Activated CD4-positive, alpha-beta T cell treated with anti-CD3 and anti-CD28 coated beads for 1 hour (primary cell): ENCODE results near the gene LINGO3.

ENCODE experiments used
- DNase-seq: peaks from one replicate; pipeline ENCODE4 v3.0.0-alpha.2; 2020

LINGO3 gene

DNA sequence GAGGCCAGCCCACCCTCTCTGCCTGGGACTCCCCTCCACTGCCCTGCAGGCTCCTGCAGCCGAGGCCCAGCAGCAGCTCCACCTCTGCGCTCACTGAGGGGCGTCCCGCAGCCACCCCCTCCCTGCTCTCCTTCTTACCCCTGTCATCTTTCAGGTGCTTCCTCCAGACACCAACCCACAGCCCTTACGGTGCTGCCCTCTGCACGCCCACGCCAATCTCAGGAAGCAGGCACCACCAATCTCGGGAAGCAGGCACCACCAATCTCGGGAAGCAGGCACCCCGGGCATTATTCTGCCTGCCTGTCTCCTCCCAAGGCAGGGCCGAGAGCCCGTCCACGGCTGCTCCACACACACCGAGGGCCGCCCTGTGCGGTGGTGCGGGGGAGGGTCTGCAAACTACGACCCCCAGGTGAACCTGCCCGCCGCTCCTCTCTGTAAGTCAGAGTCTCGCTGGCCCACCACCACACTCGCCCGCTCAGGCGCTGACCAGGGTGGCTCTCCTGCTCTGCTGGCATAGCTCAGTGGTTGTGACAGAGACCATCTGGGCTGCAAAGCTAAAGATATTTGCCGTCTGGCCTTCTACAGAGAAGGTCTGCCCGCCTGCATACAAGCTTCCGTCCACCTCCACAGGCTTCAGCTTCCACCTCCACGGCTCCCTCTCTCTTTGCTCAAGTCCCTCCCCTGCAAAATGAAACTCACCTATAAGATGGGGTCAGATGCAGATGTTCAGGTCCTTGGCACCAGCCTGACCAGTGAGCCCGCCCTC is 17.5 kb upstream of the LINGO3 start:
- DNase-seq = no peak

DNA sequence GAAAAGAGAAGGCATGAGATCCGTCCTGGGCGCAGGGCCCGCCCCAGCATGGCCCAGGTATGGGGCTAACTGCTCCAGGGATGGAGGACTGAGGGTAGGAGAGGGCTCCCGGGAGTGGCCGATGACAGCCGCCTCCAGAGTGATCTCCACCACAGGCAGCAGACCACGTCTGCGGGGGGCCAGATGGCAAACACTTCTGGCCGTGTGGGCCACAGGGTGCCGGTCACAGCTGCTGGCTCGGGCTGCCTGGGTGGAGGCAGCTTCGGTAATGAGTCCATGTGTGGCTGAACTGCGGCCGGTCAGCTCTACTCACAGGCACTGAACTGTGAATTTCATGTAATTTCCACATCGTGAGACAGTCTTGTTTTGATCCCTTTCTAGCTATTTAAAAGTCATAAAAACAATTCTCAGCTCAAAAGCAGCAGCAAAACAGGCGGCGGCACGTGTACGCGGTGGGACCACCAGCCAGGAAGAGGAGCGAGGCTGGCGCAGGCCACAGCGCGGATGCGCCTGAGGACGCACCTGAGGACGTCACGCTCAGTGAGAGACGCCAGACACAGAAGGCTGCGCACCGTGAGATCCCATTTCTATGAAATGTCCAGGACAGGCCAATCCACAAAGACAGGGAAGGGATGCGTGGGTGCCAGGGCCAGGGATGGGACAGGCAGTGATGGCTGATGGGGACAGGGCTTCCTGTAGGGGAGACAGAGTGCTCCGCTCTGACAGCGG is 16.4 kb upstream of the LINGO3 start:
- DNase-seq = no peak

DNA sequence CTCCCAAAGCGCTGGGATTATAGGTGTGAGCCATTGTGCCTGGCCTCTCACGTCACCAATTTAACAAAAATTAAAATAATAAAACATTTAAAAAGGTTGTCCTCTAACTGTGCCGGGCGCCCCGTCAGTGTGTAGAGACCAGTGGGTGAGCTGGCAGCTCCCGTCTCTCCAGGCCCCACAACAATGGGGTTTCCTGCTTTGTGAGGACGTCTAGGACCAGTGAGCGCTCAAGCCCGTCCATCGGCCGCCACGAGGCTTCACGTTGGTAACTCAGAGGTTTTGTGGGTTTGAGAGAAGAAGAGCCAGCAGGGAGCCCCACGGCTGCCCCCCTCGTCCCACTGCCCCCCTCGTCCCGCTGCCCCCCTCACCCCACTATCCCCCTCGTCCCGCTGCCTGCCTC is 15.8 kb upstream of the LINGO3 start:
- DNase-seq = no peak

DNA sequence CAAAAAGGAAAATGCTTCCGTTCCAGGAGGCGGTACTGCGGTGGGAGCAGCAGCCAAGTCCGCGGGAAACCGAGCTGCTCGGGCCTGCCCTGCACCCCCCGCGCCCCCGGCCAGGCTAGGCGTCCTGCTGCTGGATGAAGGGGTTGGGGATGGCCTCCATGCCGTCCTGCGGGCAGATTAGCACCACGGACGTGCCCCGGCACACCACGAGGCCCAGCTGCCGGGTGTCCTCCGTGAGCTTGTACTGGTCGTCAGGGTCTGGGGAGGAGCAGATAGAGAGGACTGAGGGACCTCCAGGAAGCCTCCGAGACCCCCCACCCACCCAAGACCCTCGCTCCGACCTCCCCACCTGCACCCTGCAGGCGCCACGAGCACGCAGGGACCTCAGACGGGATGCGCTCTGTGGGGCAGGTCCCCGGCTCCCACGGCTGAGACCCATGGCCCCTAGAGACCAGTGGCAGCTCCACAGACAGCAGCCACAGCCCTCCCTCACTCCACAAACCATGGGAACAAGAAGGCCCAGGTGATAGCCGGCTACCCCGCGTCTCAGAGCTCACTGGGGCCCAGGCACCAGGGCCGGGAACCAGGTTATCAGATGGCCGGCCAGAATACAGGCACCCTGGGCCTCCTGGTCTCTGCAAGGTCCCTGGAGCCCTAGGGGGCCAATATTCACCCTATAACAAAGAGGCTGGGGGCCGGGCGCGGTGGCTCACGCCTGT is 13.8 kb upstream of the LINGO3 start:
- DNase-seq = no peak

DNA sequence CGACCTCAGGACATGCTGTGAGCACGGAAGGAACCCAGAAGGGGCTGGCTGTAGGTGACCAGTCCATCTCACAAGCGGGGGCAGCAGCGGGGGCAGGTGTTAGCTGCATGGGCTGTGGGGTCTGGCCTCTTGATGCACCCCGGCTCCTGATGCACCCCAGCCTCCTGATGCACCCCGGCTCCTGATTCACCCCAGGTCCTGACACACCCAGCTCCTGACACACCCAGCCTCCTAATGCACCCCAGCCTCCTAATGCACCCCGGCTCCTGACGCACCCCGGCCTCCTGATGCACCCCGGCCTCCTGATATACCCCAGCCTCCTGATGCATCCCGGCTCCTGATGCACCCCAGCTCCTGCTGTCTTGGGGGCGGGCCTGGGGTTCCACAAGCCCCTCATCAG is 13.0 kb upstream of the LINGO3 start:
- no peak for DNase-seq

DNA sequence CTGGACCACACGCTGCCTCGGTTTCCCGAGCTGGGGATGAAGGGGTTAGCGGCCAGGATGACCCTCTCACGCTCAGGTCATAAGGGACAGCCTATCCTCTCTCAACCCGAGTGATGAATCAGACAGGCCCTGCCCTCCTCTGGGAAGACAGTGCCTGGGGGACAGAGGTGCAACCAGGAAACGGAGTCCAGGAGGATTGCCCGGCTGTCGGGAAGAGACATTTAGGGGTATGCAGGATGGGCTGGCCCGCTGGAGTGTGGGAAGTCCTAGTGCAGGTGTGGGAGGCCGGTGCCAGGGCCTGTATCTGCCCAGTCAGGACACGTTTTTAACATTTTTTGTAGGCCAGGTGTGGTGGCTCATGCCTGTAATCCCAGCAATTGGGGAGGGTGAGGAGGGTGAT is 12.1 kb upstream of the LINGO3 start:
- DNase-seq = no peak

DNA sequence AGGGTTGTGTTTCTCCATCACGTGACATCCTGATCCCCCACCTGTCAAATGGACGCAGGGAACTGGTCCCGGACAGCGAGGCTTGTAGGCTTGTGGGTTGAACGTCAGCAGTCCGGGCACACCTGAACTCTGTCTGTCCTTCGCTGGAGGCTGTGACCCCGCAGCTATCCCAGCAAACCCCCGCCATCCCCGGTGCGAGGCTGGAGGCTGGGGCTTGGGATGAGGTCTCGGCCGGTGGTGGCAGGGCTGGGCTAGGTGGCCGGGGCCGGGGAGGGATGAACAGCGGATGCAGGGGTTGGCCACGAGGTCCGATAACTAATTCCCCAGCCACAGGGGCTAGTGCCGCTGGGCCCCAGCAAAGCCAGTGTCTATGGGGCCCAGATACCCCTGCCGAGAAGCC is 11.6 kb upstream of the LINGO3 start:
- DNase-seq = no peak

DNA sequence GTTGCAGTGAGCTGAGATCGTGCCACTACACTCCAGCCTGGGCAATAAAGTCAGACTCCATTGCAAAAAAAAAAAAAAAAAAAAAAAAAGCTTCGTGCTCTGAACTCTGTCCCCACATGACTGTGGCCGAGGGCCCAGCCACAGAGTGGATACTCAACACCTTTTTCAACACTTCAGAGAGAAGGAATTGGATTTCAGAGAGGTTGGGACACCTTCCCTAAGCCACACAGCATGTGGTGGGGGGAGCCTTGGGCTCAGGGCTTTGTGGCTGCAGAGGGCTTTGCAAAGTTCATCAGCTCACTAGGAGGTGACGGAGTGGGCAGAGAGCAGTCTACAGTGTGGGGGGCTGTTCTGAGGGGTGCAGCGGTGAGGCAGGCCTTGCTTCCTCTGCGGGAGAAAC is 11.0 kb upstream of the LINGO3 start:
- no peak for DNase-seq

DNA sequence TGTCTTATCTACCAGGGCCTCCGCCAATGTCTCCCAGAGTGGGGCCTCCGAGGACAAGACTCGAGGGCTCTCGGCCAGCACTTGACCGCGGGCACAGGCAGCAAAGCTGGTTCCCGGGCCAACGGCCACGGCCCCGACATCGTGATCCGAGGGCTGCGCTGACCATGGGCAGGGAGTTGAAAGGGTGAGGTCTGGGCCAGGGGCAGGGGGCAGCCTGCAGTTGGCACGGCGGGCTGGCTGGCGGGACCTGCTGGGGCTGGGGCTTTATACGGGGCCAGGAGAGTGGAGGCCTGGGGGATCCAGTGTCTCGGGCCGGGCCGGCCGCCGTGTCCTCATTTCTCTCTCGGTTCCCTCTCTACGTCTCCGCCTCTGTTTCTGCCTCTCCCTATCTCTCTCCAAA is 9.8 kb upstream of the LINGO3 start:
- DNase-seq = no peak

DNA sequence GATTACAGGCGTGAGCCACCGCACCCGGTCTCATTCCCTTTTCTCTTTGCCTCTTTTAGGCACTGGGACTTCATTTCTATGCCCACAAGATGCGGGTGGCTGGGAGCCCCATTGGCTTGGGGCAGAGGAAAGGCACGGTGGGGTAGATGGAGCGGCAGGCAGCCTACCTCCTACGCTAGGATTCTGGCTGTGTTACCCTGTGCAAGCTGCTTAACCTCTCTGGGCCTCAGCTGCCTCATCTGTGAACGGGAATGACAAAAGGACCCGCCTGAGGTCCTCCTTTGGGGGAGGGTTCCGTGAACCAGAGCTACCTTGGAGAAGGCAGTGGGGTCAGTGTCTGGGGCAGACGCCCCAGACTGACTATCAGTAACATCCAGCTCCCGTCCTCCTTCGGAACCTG is 9.3 kb upstream of the LINGO3 start:
- DNase-seq = no peak

DNA sequence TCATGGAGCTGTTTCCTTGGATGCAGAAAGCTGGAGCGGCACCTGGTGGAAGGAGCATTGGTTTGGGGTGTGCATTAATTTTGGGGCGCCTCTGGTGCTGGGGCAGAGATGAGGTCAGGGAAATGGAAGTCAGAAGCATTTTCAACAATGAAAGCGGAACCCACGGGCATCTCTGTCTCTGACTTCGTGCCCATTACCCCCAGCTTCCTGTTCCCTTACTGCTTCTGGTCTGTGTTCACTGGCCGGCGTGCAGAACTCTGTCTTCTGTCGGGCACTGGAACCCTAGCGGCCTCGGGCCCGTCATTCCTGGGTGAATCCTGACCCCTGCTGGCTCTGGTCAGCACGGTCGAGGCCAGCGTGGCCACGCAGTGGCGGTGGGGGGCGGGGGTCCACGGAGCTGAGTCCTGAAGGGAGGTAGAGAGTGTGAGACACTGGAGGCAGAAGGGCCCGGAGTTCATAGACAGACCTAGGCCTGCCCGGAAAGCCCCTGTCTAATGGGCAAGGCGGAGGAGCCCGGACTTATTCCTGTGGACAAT is 7.9 kb upstream of the LINGO3 start:
- DNase-seq = no peak

DNA sequence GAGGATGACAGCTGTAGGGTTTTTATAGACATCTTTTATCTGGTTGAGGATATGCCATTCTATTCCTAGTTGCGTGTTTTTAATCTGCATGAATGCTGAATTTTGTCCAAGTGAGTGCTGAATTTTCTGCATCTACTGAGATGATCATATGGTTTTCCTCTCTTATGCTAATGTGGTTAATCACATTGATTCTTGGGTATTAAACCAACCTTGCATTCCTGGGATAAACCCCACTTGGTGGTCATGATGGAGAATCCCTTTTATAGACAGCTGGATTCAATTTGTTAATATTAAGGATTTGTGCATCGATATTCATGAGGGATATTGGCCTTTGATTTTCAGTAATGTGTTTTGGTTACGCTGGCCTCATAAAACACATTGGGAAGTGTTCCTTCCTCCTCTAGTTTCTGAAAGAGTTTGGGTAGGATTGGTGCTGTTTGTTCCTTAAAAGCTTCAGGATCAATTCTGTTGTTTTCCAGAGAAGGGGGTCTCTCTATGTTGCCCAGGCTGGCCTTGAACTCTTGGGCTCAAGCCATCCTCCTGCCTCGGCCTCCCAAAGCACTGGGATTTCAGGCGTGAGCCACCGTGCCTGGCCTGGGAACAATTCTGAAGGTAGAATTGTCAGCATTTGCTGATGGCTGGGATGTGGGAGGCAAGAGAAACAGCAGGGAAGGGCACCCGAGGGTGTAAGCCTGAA is 7.3 kb upstream of the LINGO3 start:
- no peak for DNase-seq

DNA sequence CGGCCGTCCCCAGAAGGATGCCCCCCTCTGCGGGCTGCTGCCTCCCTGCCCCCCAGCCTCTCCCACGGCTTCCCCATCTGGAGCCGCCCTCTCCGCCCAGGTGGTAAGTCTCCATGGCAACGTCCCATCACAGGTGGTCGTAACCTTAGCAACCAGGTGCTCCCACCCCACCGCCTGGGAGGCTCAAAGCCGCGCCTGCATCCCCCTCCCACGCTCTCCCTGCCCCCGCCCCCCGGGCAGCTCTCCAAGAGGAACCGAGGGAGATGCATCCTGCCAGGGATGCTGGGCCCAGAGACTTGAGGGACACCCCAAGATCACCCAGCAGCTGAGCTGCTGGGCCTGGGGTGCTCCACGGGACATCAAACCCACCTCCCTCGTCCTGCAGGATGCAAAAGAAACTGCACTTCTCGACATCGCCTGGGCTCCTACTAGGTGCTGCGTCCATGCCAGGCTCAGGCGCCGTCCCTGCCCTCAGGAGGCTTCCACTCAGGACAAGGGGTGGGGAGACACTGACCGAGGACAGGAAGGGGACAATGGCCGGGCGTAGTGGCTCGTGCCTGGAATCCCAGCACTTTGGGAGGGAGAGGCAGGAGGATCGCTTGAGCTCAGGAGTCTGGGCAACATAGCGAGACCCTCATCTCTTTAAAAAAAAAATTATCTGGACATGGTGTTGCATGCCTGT is 5.0 kb upstream of the LINGO3 start:
- DNase-seq = no peak

DNA sequence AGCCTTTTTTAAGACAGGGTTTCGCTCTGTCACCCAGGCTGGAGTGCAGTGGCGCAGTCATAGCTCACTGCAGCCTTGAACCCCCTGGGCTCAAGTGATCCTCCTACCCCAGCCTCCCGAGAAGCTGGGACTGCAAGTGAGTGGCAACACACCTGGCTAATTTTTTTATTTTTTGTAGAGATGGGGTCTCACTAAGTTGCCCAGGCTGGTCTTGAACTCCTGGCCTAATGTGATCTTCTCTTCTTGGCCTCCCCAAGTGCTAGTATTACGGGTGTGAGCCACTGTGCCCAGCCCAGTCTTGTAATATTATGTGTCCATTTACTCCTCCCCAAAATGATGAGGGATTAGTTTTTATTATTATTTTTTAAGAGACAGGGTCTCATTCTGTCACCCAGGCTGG is 3.1 kb upstream of the LINGO3 start:
- no peak for DNase-seq

DNA sequence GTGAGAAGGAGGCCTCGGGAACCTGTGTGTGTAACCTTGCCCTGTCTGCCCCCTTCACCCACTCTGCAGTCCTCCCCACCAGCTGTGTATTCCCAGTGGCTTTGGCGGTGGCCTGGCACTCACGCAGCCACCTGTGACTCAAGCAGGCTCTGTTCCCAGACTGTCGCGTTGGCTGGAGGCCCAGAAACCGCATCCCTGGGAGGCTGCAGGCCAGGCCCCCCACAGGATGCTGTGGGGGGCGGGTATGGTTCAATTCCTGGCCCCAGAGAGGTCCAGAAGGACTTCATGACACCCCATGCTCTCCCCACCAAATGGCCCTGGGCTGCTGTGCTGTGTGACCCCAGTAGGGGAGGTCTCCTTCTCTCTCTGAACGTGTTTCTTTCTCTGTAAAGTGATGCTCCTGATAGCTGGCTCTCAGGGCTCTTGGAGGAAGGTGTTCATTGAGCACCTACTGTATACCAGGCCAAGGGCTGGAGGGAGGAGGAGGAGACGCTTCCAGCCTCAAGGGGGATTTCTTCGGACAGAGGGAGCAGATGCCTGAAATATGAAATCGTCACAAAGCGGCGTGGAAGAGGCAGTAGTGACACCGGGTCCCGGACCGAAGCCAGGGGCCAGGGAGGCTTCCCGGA is 1.9 kb upstream of the LINGO3 start:
- DNase-seq = no peak

DNA sequence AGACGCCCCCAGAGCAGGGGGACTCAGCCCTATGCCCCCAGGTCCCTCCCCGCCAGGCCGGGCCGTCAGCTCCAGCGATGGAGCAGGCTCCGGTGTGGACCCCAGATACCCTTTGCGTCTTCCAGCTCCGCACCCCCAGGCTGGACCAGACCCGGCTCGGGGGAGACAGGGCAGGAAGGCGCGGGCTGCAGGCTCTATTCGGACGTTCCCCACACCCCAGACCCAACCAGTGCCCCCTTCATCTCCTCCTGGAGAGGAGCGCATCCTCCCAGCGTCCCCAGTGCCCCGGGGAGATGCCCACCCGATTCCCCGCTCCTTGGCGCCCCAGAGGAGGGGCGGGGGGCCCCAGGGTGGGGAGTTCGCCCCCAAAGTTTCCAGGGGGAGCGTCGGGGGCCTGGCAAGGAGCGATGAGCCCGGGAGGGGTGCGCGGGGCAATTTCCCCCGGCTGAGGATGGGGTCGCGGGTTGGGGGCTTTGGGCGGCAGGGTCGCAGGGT is 389 bp downstream of the LINGO3 start:
- DNase-seq = no peak

DNA sequence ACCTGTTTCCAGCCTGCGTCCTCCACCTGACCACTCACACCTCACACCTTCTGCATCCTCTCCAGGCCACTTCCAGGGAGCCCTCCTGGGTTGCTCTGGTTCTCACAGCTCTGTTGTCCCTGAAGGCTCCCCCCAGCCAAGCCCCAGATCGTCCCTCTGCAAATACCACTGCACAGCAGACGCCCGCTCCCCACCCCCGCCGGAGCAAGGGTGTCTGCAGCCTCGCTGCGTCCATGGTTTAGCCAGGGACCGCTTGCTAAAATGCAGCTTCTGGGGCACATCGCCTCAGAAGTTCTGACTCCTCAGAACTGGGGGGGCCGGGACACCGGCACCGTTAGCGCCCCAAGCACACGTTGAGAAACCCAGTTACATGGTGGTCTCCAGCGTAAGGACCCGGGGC is 983 bp downstream of the LINGO3 start:
- DNase-seq = no peak

DNA sequence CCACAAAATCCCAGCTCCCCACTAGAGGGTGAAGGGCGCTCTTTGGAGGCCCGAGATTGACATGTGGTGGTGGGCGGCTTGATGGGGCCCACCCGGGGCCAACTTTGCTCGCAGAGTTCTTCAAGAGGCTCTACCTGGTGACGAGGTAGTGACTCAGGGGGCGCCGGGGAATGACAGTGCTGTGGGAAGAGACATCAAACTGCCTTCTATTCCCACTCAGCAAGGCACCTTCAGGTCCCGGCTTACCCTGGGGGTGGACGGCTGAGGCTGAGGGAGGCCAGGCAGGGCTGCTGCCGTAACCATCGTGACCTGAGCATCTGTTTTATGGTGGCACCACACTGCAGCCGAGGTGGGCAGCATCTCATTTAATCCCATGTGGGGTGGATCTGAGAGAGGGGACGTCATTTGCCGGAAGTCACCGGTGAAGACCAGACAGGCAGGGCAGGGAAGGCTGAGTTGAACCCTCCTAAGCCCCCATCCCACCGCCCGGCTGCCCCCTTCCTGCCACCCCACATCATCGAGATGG is 1.6 kb downstream of the LINGO3 start:
- DNase-seq = no peak

DNA sequence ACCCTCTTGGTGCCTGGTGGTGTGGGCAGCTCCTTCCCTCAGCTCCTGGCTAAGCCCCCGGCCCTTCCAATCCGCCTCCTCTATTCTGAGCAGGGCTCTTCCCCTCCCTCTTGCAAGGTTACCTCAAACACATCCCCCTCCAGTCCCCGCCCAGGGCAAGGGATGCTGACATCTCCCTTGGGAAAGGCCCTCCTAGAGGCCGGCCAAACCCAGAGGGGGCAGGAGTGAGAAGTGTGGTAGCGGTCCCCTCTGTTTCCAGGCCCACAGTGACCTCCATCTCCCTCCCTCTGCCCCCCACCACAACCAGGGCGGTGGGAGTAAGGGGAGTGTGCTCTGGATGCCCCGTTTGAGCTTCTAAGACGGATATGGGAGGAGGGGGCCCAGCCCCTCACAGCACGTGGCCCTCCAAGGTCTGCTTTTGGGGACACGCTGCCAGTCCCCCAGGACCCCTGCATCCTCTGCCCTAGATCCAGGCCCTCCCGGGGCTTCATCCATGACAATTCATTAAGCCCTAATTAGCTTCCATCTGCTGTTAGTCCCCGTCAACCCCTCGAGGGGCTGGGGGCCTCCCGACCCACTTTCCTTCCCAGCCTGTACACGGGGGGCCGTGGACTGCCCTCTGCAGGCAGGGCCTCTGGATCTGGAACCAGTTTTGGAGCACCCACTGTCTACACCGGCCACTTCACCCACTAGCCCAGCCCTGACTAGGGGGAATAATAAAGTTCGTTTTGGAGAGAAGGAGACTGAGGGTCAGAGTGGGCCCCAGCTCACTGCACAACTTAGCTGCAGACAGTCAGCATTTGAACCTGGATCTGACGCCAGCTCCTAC is 2.3 kb downstream of the LINGO3 start:
- DNase-seq = no peak

DNA sequence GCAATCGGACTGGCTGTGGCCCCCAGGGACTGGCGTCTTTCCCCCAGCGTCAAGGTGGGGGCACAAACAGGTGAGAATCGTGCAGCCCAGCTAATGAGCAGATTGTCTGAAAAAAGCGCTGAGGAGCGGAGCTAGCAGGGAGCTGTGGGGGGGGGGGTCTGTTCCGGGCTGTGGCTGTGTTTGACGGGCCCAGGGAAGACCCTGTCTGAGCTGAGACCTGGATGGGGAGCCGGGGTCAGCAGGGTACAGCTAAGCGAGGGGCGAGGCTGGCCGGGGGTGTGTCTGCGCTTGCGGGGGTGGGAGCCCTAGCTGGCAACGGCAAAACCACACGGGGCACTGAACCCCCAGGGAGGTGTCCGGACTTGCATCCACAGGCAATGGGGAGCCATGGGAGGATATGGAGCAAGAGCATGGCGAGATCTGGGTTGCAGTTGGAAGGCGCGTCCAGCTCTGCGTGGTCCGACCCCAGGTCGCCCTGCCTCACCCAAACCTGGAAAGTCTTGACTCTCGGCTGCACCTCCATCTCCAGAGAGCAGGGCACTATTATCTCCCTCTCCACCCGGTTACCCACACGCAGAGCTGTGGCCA is 4.6 kb downstream of the LINGO3 start:
- DNase-seq = no peak
